ENCODE results near the gene PCYT2. TPM values are rescaled to one million over a fixed set of nuclear protein-coding genes. Genes with fewer than 3 reads are reported as not detected.
A peak's percentile ranks its signal among the peaks of the same experiment; 100 is the strongest.

PCYT2 gene
- total and polyA plus RNA-seq, 9 of the 15 experiments (the other 6 are each of a cell fraction or from before 2014, with no cell fraction given) = 0.92 to 134 (median 82.5) TPM

GRCh38 chr17:81948635-81949378, 37.6 kb upstream of the PCYT2 start:
- DNase-seq (ENCODE audit: extremely low read depth in 1 of 4, low spot score in 3 of 4) = no peak
- H3K9me1 ChIP-seq (ENCODE audit: control insufficient read depth, insufficient read depth, low read length) = no peaks in the 10 kb centered on the region
- TF ChIP-seq NEUROD1 (IDR thresholded peaks at IDR 0.05; ENCODE audit: borderline replicate concordance, low read depth, low read length, partially characterized antibody) (no peak), ZBTB12 (CRISPR knock-in tag; IDR thresholded peaks at IDR 0.05) (no peak), NR2C2 (CRISPR knock-in tag; IDR thresholded peaks at IDR 0.05) (no peak), NR2C2 (tag; IDR thresholded peaks at IDR 0.05) (no peak), HDAC3 (IDR thresholded peaks at IDR 0.05; ENCODE audit: borderline replicate concordance, partially characterized antibody) (no peak), ZNF398 (CRISPR knock-in tag; IDR thresholded peaks at IDR 0.05) (no peak), NFIC (IDR thresholded peaks at IDR 0.05) (peak; percentile 95)
- FAIRE-seq = no peak
- no TSS peak for BruUV-seq (replicated peaks)
- in situ Hi-C loops (cut with MboI) (no loop called here), intact Hi-C loops (cut with micrococcal nuclease) (no loop called here)
- H3K27me3 ChIP-seq (ENCODE audit: control insufficient read depth in 2 of 2, insufficient read depth in 2 of 2, low read length in 2 of 2) = no peaks in the 10 kb centered on the region
- H3K27ac ChIP-seq (ENCODE audit: extremely low read depth, low read depth, low read length) = no peak overlapping the region
- WGBS (ENCODE audit: insufficient coverage, low coverage, missing lambda C conversion rate) = 60% methylated on average over 14 of the region's 17 CpGs
- no peak overlapping the region for H2AFZ ChIP-seq (ENCODE audit: low read depth, low read length)
- no peaks in the 10 kb centered on the region; the same call in 1 of the 2 replicates for H3K9me3 ChIP-seq (replicated peaks; ENCODE audit: control insufficient read depth, insufficient read depth, low read depth, low read length)
- H3K4me1 ChIP-seq (replicated peaks in 1 of 2; ENCODE audit: control insufficient read depth in 2 of 2, insufficient read depth in 2 of 2, low read length in 2 of 2) = peaks cover 0 to 26% of the 10 kb centered on the region in 2 experiments; a peak in 3 of 5 replicates
- POLR2A ChIA-PET = interaction anchor here (1.0 to 2.2 kb wide), 4 partner anchors 11 to 71 kb away, joined by 3 to 7 read pairs (median 4); no protein-coding TSS in a partner anchor
- no peak; the same call in 2 of the 3 replicates for ATAC-seq
- no peaks in the 10 kb centered on the region for H3K79me2 ChIP-seq (ENCODE audit: control insufficient read depth, insufficient read depth, low read length)
- H3K4me2 ChIP-seq (ENCODE audit: insufficient read depth, low read length) = no peak overlapping the region
- H4K20me1 ChIP-seq (replicated peaks; ENCODE audit: control insufficient read depth, insufficient read depth, low read length) = no peaks in the 10 kb centered on the region
- CTCF ChIA-PET (ENCODE audit: low intra/inter-chr PET ratio) = interaction anchor here (0.7 kb wide), 1 partner anchor 220 kb away, joined by 3 read pairs; no protein-coding TSS in a partner anchor
- H3K4me3 ChIP-seq = no peak overlapping the region
- H3K36me3 ChIP-seq (ENCODE audit: control insufficient read depth, insufficient read depth, low read length) = peaks cover 1% of the 10 kb centered on the region; the same call in 1 of the 3 replicates
- H3K9ac ChIP-seq (ENCODE audit: insufficient read depth in 1 of 2, low read depth in 2 of 2, low read length in 2 of 2) = peak overlapping the region in 1 of 2 experiments; percentile 83; a peak in 2 of 4 replicates
